Caco-2 (cell line): ENCODE measurements around the gene TBC1D9B. TPM values are rescaled to one million over a fixed set of nuclear protein-coding genes. Genes with fewer than 3 reads are reported as not detected.

ENCODE experiments used
- BruUV-seq: library from RNA; stranded (reverse); fragments of 400-500 nt; replicated peaks from 2 replicates; lab custom pipeline; 2021; lab: Mats Ljungman, UMichigan
- CTCF ChIA-PET: fragments of 300-600 bp; sonication (Branson Sonifier 250); formaldehyde crosslinking; loops from one replicate; lab custom pipeline; 2022; ENCODE audit warnings: antibody characterized with exemption; lab: Charles Lee
- POLR2A ChIA-PET: fragments of 300-600 bp; sonication (Branson Sonifier 250); formaldehyde crosslinking; loops from one replicate; lab custom pipeline; 2022; ENCODE audit warnings: antibody characterized with exemption; lab: Charles Lee
- DNase-seq, 2 experiments: peaks; one replicate each; pipeline versions ENCODE4 v3.0.0 to v3.0.0-alpha.2; 2020 to 2022
- H3K27me3 ChIP-seq: replicated peaks from 2 replicates; pipeline ENCODE4 v1.6.0; 2011; ENCODE audit warnings: low read length; ENCODE audit not compliant: control insufficient read depth, insufficient read depth
- H3K36me3 ChIP-seq: 2 replicates; pipeline ENCODE4 v1.5.1; 2011; ENCODE audit warnings: low read length; ENCODE audit not compliant: control insufficient read depth, insufficient read depth
- H3K4me1 ChIP-seq: fragments of 250-450 bp; sonication (Bioruptor Pico); 2 replicates; pipeline ENCODE4 v1.5.1; 2020; ENCODE audit warnings: mild to moderate bottlenecking
- H3K4me3 ChIP-seq: 2 replicates; pipeline ENCODE4 v1.5.1; 2011; ENCODE audit warnings: low read depth, mild to moderate bottlenecking, control low read depth, low read length
- H3K9me3 ChIP-seq: fragments of 250-450 bp; sonication (Bioruptor Pico); 2 replicates; pipeline ENCODE4 v1.5.1; 2020; ENCODE audit warnings: mild to moderate bottlenecking, moderate library complexity
- H3K27ac Mint-ChIP-seq: one replicate; pipeline ENCODE4 v1.8.0; 2022; ENCODE audit warnings: mixed read lengths; ENCODE audit not compliant: unreplicated experiment
- H3K27me3 Mint-ChIP-seq: one replicate; pipeline ENCODE4 v1.8.0; 2022; ENCODE audit warnings: mixed read lengths; ENCODE audit not compliant: insufficient read depth, unreplicated experiment
- H3K36me3 Mint-ChIP-seq: one replicate; pipeline ENCODE4 v1.8.0; 2022; ENCODE audit warnings: mild to moderate bottlenecking, mixed read lengths; ENCODE audit not compliant: insufficient read depth, unreplicated experiment
- H3K4me1 Mint-ChIP-seq: one replicate; pipeline ENCODE4 v1.8.0; 2022; ENCODE audit warnings: low read depth, mixed read lengths; ENCODE audit not compliant: unreplicated experiment
- H3K4me3 Mint-ChIP-seq: one replicate; pipeline ENCODE4 v1.8.0; 2022; ENCODE audit warnings: mild to moderate bottlenecking, moderate library complexity, mixed read lengths; ENCODE audit not compliant: unreplicated experiment
- H3K9me3 Mint-ChIP-seq: one replicate; pipeline ENCODE4 v1.8.0; 2022; ENCODE audit warnings: mixed read lengths; ENCODE audit not compliant: unreplicated experiment
- CTCF ChIP-seq, 2 experiments: fragments of 200-600 bp in 1 of 2; IDR thresholded peaks; 1 replicate in 1 of 2; 2 replicates in 1 of 2; pipeline versions ENCODE4 v1.5.1 to v1.8.0; 2011 to 2022; ENCODE audit warnings: antibody characterized with exemption in 1 of 2, control low read depth in 1 of 2, inconsistent platforms in 1 of 2, low read depth in 1 of 2, low read length in 1 of 2, mild to moderate bottlenecking in 1 of 2, moderate library complexity in 1 of 2; ENCODE audit not compliant: insufficient read depth in 1 of 2, severe bottlenecking in 1 of 2, unreplicated experiment in 1 of 2
- intact Hi-C: fragments of 100-400 bp; cut with micrococcal nuclease; formaldehyde crosslinking; loops from one replicate; pipeline ENCODE4 v1.10.0; 2022; ENCODE audit not compliant: unreplicated experiment
- total RNA-seq: library from RNA; stranded (reverse); gene quantifications from 2 replicates; pipeline ENCODE4 v1.2.3, GENCODE V29; 2022

Gene TBC1D9B
- total RNA-seq, 1 experiment from 2014 or later, result 107 TPM

GRCh38 chr5:179812997-179813607 lies 94.6 kb downstream of the TBC1D9B start:
- TF ChIP-seq CTCF (IDR thresholded peaks at IDR 0.05; ENCODE audit: insufficient read depth in 1 of 2, low read depth in 1 of 2, low read length in 1 of 2, severe bottlenecking in 1 of 2, unreplicated experiment in 1 of 2), result no peak
- CTCF ChIA-PET, result interaction anchor here (0.6 kb wide), 1 partner anchor 98 kb away, joined by 3 read pairs; no protein-coding TSS in a partner anchor
- no peaks in the 10 kb centered on the region for H3K27me3 Mint-ChIP-seq
- H3K4me3 ChIP-seq, result no peak overlapping the region
- no peaks in the 10 kb centered on the region for H3K27me3 ChIP-seq
- H3K4me1 ChIP-seq, result peaks cover 6% of the 10 kb centered on the region
- POLR2A ChIA-PET, result no interaction called here
- H3K4me3 Mint-ChIP-seq, result no peak overlapping the region
- H3K4me1 Mint-ChIP-seq, result peaks cover 5% of the 10 kb centered on the region
- BruUV-seq, result no TSS peak
- H3K36me3 Mint-ChIP-seq, result peaks cover 63% of the 10 kb centered on the region
- intact Hi-C loops, result loop anchor here (10.0 kb wide), 1 partner anchor 188 kb away; the partner anchor contains the start of gene HNRNPH1
- no peaks in the 10 kb centered on the region for H3K9me3 Mint-ChIP-seq
- no peak overlapping the region for H3K27ac Mint-ChIP-seq
- DNase-seq, result no peak
- no peaks in the 10 kb centered on the region for H3K9me3 ChIP-seq
- H3K36me3 ChIP-seq, result peaks cover 7% of the 10 kb centered on the region

- no peak for TF ChIP-seq CTCF (IDR thresholded peaks at IDR 0.05; ENCODE audit: insufficient read depth in 1 of 2, low read depth in 1 of 2, low read length in 1 of 2, severe bottlenecking in 1 of 2, unreplicated experiment in 1 of 2)
- H3K36me3 Mint-ChIP-seq, result peaks cover 65% of the 10 kb centered on the region
- BruUV-seq, result no TSS peak
- H3K27me3 ChIP-seq, result no peaks in the 10 kb centered on the region
- intact Hi-C loops, result loop anchor here (10.0 kb wide), 1 partner anchor 187 kb away; the partner anchor contains the start of gene HNRNPH1
- no peak overlapping the region for H3K4me3 Mint-ChIP-seq
- POLR2A ChIA-PET, result no interaction called here
- H3K36me3 ChIP-seq, result peaks cover 7% of the 10 kb centered on the region
- H3K4me1 ChIP-seq, result no peaks in the 10 kb centered on the region
- no peaks in the 10 kb centered on the region for H3K9me3 Mint-ChIP-seq
- no peaks in the 10 kb centered on the region for H3K9me3 ChIP-seq
- H3K27me3 Mint-ChIP-seq, result no peaks in the 10 kb centered on the region
- no peak overlapping the region for H3K4me3 ChIP-seq
- H3K4me1 Mint-ChIP-seq, result no peaks in the 10 kb centered on the region
- DNase-seq, result no peak
- H3K27ac Mint-ChIP-seq, result no peak overlapping the region
- CTCF ChIA-PET, result no interaction called here
These were observed 95.4 kb downstream of the TBC1D9B start for GRCh38 chr5:179812135-179812825.

Other genes with a start within 250 kb of the TBC1D9B start
- 0.68 and 1.3 TPM in 2 replicates for gene CBY3, start 226.9 kb downstream of the TBC1D9B start, total RNA-seq
- gene CANX, start 208.9 kb downstream of the TBC1D9B start, total RNA-seq, result 853 and 871 TPM in 2 replicates
- gene MAML1, start 175.1 kb downstream of the TBC1D9B start, total RNA-seq, result 39.3 and 41.3 TPM in 2 replicates
- 2.3 and 2.4 TPM in 2 replicates for gene LTC4S, start 113.9 kb downstream of the TBC1D9B start, total RNA-seq
- gene MGAT4B, start 101.0 kb downstream of the TBC1D9B start, total RNA-seq, result 215 and 217 TPM in 2 replicates
- gene SQSTM1, start 87.0 kb downstream of the TBC1D9B start, total RNA-seq, result 250 and 259 TPM in 2 replicates
- 37.8 and 43.0 TPM in 2 replicates for gene MRNIP, start 49.1 kb downstream of the TBC1D9B start, total RNA-seq
- gene RNF130, start 163.9 kb upstream of the TBC1D9B start, total RNA-seq, result 30.2 and 34.5 TPM in 2 replicates